ENCODE measurements around the gene ZNF556.

ZNF556 gene

DNA sequence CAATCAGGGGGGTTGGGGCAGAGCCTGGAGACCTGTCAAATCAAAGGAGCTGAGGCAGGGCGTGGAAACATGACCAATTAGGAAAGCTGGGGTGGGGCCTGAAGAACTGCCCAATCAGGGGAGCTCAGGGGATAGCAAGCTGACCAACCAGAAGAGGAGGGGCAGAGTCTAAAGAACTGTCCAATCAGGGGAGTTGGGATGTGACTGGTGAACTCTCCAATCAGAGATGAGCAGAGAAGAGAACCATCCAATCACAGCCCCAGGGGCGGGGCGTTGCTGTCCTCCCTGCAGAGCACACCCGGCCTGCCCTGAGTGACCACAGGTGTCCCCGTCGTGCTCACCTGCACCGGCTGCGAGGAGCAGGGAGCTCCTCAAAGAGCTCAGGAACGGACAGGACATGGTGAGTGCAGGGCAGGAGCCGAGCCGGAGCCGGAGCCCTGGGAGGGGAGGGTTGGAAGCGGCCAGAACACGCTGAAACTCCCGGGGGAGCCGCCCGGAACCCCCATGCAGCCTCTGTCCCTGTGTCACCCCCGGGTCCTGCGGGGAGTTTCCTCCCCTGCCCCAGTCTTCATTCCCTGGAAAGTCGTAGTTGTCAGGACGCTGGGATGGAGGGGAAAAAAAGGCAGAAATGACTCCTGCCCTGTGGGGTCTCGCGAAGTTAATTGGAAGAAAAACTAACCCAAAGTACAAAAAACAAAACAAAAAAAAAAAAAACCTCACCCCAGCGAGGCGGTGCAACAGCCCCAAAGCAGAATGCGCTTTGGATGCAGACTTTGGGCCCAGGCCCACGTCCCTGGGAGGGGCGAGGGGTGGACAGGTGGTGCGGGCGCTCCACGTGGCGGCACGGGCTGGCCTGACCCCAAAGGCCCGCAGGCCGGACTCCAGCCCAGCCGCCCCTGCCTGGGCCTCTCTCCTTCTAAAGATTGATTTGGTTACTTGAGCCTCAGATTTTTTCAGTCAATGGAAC lies at the start of gene ZNF556:
ZNF556 (plus strand) TSS at position 311 of the 967 bp plus-strand sequence; CDS start at position 398, 87 bp downstream.
- DNase-seq: no peak

DNA sequence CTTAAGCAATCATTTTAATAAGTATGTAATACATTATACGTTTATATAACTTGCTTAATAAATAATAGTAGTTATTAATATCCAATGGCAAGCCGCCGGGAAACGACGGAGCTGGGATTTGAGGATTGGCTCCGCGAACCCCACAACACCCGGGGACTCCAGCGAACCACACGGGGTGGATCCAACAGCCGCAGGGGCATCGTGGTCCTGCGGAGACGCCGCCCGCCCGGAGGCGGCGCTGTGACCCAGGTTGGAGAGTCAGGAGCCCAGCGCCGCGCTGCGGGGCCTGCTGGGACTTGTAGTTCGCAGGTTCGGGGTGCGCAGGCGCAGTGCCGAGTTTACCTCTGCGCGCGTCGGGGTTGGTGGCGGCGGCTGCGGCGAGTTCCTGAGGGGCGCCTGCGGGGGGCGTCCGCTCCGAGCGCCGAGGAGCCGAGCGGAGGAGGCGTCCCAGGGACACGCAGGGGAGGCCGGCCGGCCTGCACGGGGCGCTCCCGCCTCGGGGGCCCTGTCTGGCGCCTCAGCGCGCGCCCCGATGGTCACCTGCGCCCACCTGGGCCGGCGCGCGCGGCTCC lies 47.5 kb upstream of the ZNF556 start, which contains the start of gene ZNF554:
ZNF554 (plus strand) TSS at position 329 of the 572 bp plus-strand sequence; CDS start at position 533, 204 bp downstream.
- peak; percentile 94 for DNase-seq

DNA sequence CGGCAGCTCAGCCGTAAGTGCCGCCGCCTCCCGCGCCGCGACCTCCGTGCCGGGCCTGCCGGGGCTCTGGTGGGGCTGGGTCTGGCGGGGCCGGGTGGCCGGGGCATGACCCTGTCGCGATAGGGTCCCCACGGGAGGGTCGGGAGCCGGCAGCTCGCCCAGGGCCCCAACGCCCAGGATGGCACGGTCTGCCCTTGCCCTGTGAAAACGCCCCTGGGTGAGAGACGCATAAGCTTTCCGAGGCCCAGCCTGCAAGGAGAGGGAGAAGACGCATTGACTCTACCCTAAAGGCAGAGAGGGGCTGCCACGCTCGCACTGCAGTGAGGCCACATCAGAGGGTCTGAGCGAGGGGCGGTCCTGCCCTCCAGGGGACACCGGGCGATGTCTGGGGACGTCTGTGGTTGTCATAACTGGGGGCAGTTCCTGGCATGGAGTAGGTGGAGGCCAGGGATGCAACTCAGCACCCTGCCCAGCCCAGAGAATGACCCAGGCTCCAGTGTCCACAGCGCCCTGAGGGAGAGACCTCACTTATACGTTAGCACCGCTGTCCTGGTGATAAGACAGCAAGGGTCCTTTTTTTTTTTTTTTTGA lies 46.9 kb upstream of the ZNF556 start:
- DNase-seq: no peak

DNA sequence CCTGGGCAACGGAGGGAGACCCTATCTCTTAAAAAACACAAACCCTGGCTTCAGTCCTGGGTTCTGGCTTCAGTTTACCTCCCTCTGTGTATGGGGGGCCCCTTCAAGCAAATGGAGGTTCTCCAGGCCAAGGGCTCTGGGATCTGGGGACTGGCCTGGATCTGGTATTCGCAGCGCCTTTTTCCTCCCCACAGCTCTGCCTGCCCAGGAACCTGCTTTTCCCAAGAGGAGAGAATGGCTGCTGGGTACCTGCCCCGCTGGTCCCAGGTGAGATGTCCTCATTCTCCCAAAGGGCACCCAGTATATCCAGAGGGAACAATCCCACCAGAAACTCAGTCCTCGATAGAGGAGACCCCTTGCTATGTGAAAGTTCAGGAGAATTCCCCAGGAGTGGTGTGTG lies 44.3 kb upstream of the ZNF556 start:
- DNase-seq: no peak

DNA sequence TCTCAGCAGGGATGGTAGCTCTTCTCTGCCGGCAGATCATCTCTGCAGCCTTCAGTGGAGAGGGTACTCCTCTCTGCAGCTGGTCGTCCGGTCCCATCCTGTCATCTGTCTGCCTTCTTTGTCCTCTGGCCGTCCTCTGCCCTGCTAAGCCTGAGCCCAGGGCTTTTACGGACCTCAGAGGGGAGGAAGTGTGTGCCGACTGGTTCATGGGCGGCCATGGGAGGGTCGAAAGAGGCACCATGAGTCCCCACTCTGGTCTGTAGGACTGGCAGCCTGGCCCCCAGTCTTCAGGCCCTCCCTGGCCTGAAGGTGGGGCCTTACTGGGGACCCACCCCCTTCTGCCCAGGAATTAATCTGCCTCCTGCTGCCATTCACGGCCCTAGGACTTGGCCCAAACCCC lies 43.5 kb upstream of the ZNF556 start:
- DNase-seq: no peak

DNA sequence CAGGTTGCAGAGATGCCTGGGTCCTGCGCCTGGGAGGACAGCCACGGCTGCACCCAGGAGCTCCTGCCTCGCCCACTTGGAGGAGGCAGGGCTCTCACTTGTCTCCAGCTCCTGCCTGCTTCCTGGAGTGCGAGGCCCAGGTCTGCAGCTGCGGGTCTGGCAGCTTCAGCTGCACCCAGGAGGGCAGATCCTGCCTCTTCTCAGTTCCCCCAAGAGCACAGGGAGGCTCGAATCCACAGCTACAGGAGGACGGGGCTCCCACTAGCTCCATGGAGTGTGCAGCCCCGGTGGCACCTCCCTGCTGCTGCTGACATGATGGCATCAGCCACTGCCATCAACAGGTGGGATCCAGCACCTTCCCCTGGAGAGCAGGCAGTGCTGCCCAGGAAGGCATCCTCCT lies 43.0 kb upstream of the ZNF556 start:
- no peak for DNase-seq

DNA sequence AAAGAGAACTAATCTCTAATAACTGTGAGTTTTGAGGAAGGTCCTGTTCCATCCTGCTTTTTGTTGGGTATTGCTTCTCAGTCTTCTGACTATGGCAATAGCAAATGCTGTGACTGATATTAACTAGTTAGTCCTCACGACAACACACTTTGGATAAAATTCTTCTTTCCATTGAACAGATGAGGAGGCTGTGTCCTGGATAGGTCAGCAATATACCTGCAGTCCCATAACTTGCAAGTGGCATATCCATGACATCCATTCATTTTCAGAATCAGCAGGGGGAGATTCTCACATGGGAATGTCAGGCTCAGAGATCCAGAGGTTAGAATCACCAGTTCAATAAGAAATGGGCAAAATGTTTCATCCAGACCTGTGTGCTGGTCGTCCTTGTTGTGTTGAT lies 40.1 kb upstream of the ZNF556 start:
- DNase-seq: no peak

DNA sequence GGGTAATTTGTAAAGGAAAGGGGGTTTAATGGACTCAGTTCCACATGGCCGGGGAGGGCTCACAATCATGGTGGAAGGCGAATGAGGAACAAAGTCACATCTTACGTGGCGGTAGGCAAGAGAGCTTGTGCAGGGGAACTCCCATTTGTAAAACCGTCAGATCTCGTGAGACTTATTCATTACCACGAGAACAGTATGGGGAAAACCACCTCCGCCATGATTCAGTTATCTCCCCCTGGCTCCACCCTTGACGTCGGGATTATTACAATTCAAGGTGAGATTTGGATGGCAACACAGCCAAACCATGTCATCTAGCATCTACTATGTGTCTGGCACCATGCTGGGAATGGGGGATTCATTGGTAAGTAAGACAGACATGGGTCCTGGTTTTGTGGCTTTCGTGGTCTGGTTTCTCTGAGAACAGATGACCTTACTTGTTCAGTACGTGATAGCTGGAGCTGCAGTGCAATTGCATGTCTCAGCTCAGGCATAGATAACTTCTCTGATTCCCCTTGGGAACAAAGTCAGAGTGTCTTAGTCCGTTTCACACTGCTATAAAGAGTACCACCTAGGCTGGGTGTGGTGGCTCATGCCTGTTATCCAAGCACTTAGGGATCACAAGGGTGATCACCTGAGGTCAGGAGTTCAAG lies 39.2 kb upstream of the ZNF556 start:
- DNase-seq: no peak

DNA sequence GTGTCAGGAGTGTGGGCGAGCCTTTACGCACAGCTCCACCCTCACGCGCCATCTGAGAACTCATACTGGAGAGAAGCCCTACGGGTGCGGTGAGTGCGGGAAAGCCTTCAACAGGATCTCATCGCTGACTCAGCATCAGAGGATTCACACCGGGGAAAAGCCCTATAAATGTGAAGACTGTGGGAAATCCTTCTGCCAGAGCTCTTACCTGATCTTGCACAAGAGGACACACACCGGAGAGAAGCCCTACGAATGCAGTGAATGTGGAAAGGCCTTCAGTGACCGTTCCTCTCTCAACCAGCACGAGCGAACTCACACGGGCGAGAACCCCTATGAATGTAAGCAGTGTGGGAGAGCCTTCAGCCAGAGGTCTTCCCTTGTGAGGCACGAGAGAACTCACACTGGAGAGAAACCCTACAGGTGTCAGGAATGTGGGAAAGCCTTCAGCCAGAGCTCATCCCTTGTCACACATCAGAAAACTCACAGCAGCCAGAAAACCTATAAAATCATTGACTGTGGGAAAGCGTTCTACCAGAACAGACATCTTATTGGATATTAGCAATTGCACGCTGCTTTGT lies 32.8 kb upstream of the ZNF556 start:
- no peak for DNase-seq

DNA sequence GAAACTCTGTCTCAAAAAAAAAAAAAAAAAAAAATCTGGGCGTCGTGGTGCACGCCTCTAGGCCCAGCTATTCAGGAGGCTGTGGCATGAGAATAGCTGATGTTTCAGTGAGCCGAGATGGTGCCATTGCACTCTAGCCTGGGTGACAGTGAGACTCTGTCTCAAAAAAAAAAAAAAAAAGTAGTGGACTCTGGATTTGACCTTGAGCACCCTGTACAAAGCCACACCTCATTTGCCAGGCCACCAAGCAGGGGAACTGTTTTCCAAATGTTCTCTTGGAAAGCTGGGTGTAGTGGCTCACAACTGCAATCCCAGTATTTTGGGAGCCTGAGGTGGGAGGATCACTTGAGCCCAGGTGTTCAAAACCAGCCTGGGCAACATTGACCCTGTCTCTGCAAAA lies 29.7 kb upstream of the ZNF556 start:
- DNase-seq: no peak

DNA sequence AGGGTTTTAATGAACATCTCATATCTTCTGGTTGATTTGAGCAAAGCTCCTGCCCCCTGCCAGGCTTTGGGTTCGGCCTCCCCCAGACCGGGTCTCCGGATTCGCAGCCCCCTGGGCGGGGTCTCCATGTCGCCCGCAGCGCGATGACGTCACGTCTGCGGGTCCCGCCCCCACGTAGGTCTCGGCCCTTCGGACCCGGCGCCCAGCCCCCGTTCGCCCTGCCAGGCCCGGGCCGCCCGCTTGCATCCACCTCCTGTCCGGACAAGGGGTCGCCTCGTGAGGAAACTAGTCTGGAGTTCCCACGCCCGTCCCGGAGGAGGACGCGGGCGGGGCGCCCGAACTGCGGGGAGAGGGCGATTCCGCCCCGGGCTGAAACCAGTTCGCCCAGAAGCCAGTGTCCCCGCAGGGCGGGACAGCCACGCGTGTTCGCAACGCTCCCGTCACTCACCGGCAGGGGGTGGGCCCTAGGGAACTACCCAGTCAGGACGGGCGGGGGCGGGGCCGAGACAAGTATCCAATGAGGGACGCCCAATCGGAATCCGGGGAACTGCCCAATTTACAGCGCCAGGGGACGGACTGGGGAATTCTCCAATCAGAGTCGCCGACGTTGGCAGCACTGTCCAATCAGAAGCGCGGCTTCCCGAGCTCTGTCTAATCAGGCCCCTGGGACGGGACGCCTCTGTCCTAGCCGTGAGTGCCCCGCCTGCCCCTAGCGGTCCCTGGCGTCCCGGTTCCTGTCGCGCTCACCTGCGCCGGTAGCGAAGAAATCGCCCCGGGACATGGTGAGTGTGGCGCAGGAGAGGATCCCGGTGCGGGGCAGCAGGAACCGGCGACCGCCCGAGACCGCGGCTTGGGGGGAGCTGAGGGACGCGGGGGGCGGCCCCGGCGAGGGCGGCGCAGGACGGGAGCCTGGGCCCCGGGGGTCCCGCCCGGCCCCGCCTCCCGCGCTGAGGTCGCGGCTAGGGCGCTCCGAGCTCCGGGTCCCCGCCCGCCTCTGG lies 26.0 kb upstream of the ZNF556 start, which contains the start of gene ZNF555:
ZNF555 (plus strand) TSS at position 682 of the 998 bp plus-strand sequence; CDS start at position 780, 98 bp downstream.
- peak; percentile 99 for DNase-seq

DNA sequence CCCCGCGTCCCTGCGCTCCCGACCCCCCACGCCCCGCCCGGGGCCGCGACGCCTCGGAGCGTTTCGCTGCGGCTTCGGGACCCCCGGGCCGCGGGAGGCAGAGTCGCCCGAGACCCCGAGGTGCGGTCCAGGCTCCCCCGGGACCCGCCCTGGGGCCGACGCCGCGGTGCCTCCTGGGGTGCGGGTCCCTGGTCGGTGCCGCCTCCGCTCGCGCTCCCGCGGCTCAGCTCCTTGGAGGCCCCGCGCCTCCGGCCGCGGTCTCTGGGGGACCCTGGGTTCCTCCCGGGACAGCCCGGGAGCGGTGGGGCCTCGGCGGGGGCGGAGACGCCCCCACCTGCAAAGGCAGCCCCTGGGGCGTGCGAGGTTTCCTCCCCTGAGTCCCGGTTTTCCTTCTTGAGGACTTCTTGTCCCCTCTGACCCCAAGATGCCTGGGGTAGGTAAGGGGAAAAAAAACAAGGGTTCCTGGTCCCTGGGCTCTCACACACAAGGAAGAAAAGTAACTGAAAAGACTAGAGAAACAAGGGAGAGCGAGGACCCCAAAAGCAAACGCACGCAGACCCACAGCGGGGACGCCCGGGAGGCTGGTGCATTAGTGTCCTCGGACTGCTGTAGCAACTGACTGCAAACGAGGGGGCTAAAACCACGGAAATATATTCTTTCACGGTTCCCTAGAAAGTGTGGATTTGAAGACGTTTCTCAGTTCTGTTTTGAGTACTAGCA lies 25.1 kb upstream of the ZNF556 start:
- DNase-seq: no peak

DNA sequence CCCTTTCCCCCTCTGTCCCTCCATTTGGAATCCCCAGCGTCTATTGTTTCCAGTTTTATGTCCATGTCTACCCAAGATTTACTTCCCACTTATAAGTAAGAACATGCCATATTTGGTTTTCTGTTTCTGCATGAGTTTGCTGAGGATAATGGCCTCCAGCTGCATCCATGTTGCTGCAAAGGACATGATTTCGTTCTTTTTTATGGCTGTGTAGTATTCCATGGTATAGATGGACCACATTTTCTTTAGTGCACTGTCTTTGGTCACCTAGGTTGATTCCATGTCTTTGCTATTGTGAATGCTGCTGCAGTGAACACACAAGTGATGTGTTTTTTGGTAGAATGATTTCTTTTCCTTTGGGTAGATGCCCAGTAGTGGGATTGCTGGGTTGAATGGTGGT lies 22.0 kb upstream of the ZNF556 start:
- DNase-seq: no peak

DNA sequence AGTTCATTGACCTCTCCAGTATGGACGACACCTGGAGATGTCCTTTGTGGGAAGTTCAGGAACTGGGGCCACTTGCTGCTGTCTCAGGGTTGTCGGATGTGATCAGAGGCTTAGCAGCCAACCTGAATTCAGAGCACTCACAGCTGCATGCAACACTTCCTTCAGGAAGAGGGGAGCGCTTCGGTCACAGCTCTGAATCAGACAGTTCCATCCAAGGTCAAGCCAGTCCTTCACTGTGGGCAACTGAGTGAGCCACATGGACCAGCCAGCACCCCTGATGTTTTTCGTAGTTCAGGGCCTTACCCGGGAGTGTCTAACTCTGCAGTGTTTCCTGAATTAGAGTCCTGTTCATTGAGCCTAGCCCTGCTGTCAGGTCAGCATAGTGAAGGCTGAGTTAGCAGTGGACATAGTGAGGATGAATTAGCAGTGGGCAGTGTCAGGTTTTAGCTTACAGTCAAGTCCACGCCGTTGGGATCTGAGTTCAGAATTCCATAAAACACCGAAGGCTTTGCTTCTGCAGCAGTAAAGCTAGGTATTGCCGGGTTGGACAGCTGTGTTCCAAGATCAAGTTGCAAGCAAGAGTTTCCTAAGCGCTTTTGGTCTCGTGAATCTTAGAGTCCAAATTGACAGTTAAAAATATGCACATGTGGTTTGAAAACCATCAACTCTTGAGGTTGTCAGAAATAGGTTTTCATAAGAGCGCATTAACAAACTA lies 20.8 kb upstream of the ZNF556 start:
- no peak for DNase-seq

DNA sequence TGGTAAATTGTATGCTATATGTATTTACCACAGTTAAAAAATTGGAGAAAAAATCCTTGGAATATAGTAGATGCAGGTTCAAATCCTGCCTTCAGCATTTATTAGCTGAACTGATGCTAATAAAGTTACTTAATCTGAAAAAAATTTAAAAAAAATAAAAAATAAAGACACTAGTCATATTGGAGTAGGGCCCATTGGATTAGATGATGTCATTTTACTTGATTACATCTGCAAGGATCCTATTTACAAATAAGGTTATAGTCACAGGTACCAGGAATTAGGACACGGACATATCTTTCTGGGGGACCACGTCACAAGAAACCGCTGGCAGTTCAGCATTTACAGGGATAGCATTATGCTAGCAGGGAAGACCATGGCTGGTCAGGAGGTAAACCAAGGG lies 19.6 kb upstream of the ZNF556 start:
- DNase-seq: no peak

DNA sequence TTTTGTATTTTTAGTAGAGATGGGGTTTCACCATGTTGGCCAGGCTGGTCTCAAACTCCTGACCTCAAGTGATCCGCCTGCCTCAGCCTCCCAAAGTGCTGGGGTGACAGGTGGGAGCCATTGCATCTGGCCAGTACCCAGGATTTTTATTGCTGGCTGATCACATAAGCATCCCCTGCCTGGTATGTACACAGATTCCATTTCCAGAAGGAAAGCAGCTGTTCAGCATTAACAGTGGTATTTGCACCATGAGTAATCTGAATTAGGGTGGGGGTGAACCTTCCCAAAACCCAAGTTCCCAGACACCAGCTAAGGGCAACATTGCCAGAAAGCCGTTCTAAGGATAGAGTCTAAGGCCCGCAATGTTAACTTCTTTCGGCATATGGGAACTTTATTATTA lies 18.5 kb upstream of the ZNF556 start:
- no peak for DNase-seq

DNA sequence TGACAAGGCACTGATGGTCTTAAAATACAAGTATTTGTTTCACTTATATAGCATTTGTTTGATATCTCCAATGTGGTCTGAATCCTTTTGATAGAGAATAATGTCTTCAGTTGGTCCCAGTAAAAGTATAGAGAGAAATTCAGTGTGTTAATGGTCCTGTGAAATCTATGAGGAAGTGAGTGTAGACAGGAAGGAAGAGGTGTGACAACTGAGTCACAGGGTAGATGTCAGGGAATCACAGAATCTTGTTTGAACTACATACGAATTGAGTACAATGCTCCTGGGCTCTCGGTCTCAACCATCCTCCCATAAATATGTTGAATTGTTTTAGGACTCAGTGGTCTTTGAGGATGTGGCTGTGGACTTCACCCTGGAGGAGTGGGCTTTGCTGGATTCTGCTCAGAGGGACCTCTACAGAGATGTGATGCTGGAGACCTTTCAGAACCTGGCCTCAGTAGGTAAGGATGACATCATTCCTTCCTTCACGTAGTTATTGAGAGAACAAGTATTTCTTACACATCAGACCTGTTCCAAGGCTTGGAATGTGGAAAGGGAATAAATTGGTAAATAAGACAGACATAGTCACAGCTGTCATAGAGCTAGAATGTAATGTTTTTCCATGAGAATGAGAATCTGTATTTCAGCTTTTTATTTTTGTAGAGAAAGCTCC lies 16.7 kb upstream of the ZNF556 start:
- DNase-seq: no peak

DNA sequence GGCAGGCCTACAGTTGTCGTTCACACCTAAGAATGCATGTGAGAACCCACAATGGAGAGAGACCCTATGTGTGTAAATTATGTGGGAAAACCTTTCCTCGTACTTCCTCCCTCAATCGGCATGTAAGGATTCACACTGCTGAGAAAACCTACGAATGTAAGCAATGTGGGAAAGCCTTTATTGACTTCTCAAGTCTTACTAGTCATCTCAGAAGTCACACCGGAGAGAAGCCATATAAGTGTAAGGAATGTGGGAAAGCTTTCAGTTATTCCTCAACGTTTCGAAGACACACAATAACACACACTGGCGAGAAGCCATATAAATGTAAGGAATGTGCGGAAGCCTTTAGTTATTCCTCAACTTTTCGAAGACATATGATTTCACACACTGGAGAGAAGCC lies 14.5 kb upstream of the ZNF556 start:
- DNase-seq: no peak

DNA sequence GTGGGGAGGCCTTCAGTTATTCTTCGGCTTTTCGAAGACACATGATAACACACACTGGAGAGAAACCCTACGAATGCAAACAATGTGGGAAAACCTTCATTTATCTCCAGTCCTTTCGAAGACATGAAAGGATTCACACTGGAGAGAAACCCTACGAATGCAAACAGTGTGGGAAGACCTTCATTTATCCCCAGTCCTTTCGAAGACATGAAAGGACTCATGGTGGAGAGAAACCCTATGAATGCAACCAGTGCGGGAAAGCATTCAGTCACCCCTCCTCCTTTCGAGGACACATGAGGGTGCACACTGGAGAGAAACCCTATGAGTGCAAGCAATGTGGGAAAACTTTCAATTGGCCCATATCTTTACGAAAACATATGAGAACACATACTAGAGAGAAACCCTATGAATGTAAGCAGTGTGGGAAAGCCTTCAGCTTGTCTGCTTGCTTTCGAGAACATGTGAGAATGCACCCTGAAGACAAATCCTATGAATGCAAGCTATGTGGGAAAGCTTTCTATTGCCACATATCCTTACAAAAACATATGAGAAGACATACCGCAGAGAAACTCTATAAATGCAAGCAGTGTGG lies 14.0 kb upstream of the ZNF556 start:
- DNase-seq: no peak
